OCI-LY1 (cell line): ENCODE results near the gene DNAJC24.

Experiments used
- H2AFZ ChIP-seq: fragments of 200-600 bp; sonication (generic), shearing (Covaris generic); 2 replicates; pipeline ENCODE4 v1.6.0; 2014; ENCODE audit warnings: antibody characterized with exemption, mild to moderate bottlenecking, low read length
- H3F3A ChIP-seq: fragments of 200-600 bp; sonication (generic), shearing (Covaris generic); 2 replicates; pipeline ENCODE4 v1.6.0; 2014; ENCODE audit warnings: mild to moderate bottlenecking, antibody characterized with exemption, low read length, moderate library complexity; ENCODE audit not compliant: insufficient read depth
- H3K27ac ChIP-seq: fragments of 200-600 bp; sonication (generic); 2 replicates; pipeline ENCODE4 v1.5.1; 2014; ENCODE audit warnings: low read length, mixed run types, mild to moderate bottlenecking, low read depth; ENCODE audit not compliant: poor library complexity, severe bottlenecking
- H3K27me3 ChIP-seq: fragments of 200-600 bp; sonication (generic); 2 replicates; pipeline ENCODE4 v1.6.0; 2014; ENCODE audit warnings: antibody characterized with exemption, mild to moderate bottlenecking, low read length, moderate library complexity; ENCODE audit not compliant: insufficient read depth
- H3K36me3 ChIP-seq: fragments of 200-600 bp; sonication (generic); 2 replicates; pipeline ENCODE4 v1.6.1; 2014; ENCODE audit warnings: mild to moderate bottlenecking, antibody characterized with exemption, low read length, moderate library complexity, mixed read lengths; ENCODE audit not compliant: insufficient read depth
- H3K4me1 ChIP-seq: fragments of 200-600 bp; sonication (generic); 2 replicates; pipeline ENCODE4 v1.5.1; 2014; ENCODE audit warnings: mild to moderate bottlenecking, low read length, moderate library complexity; ENCODE audit not compliant: insufficient read depth, severe bottlenecking
- H3K4me2 ChIP-seq: fragments of 200-600 bp; sonication (generic), shearing (Covaris generic); 2 replicates; pipeline ENCODE4 v1.6.1; 2014; ENCODE audit warnings: low read length
- H3K4me3 ChIP-seq: fragments of 200-600 bp; sonication (generic); 2 replicates; pipeline ENCODE4 v1.5.1; 2014; ENCODE audit warnings: low read length, low read depth, mild to moderate bottlenecking, mixed read lengths; ENCODE audit not compliant: poor library complexity, severe bottlenecking
- H3K79me2 ChIP-seq: fragments of 200-600 bp; shearing (Covaris generic); 2 replicates; pipeline ENCODE4 v1.6.1; 2016; ENCODE audit warnings: mixed run types, low read length, mixed read lengths; ENCODE audit not compliant: insufficient read depth
- H3K9ac ChIP-seq: fragments of 200-600 bp; sonication (generic), shearing (Covaris generic); 2 replicates; pipeline ENCODE4 v1.6.1; 2014; ENCODE audit warnings: mild to moderate bottlenecking, low read length, mixed read lengths
- H3K9me2 ChIP-seq: fragments of 200-600 bp; sonication (generic), shearing (Covaris generic); 2 replicates; pipeline ENCODE4 v1.6.1; 2014; ENCODE audit warnings: low read depth, mild to moderate bottlenecking, low read length, mixed read lengths
- H3K9me3 ChIP-seq: fragments of 200-600 bp; shearing (Covaris generic); 2 replicates; pipeline ENCODE4 v1.6.1; 2014; ENCODE audit warnings: low read length, mixed read lengths
- H4K20me1 ChIP-seq: fragments of 200-600 bp; sonication (generic), shearing (Covaris generic); 2 replicates; pipeline ENCODE4 v1.6.0; 2016; ENCODE audit warnings: mild to moderate bottlenecking, low read length; ENCODE audit not compliant: insufficient read depth
- CTCF ChIP-seq: fragments of 200-600 bp; sonication (generic), shearing (Covaris generic); IDR thresholded peaks from 2 replicates; pipeline ENCODE4 v1.5.1; 2017; ENCODE audit warnings: mild to moderate bottlenecking, antibody characterized with exemption, low read length, moderate library complexity, mixed read lengths
- EZH2 ChIP-seq: fragments of 200-600 bp; sonication (generic), shearing (Covaris generic); IDR thresholded peaks from 2 replicates; pipeline ENCODE4 v1.8.0; 2017; ENCODE audit warnings: borderline replicate concordance, mixed run types, mild to moderate bottlenecking, antibody characterized with exemption, low read length, moderate library complexity, mixed read lengths

Gene DNAJC24

GRCh38 chr11:31437742-31438435 is 68.2 kb downstream of the DNAJC24 start:
- Histone ChIP-seq H3K4me3 (no peak overlapping the region), H3K27ac (no peak overlapping the region), H4K20me1 (no peaks in the 10 kb centered on the region), H3K4me2 (no peak overlapping the region), H3K79me2 (no peaks in the 10 kb centered on the region), H3K9ac (no peak overlapping the region), H2AFZ (no peak overlapping the region), H3K9me3 (no peaks in the 10 kb centered on the region), H3K4me1 (no peaks in the 10 kb centered on the region), H3K27me3 (no peaks in the 10 kb centered on the region), H3F3A (no peaks in the 10 kb centered on the region), H3K36me3 (no peaks in the 10 kb centered on the region), H3K9me2 (no peaks in the 10 kb centered on the region)
- no peak for TF ChIP-seq EZH2
- no peak for TF ChIP-seq CTCF

- Histone ChIP-seq H3K79me2 (no peaks in the 10 kb centered on the region), H3K27ac (no peak overlapping the region)
- no peak for TF ChIP-seq EZH2
- no peak for TF ChIP-seq CTCF
Observed at GRCh38 chr11:31441296-31441695, 71.6 kb downstream of the DNAJC24 start.

GRCh38 chr11:31442086-31442485 is 72.4 kb downstream of the DNAJC24 start:
- Histone ChIP-seq H4K20me1 (no peaks in the 10 kb centered on the region), H3K27me3 (no peaks in the 10 kb centered on the region), H3K36me3 (0 out of 2 replicates have a peak, but pooled peaks cover under 1% of the 10 kb centered on the region), H3K4me3 (no peak overlapping the region), H3K9me2 (no peaks in the 10 kb centered on the region), H2AFZ (no peak overlapping the region), H3K4me2 (no peak overlapping the region), H3K27ac (no peak overlapping the region), H3K4me1 (no peaks in the 10 kb centered on the region), H3F3A (no peaks in the 10 kb centered on the region), H3K79me2 (no peaks in the 10 kb centered on the region), H3K9me3 (no peaks in the 10 kb centered on the region), H3K9ac (no peak overlapping the region)
- TF ChIP-seq EZH2 = no peak
- no peak for TF ChIP-seq CTCF

More at GRCh38 chr11:31441296-31441695, 71.6 kb downstream of the DNAJC24 start:
- Histone ChIP-seq H4K20me1 (no peaks in the 10 kb centered on the region), H3K9me3 (no peaks in the 10 kb centered on the region), H3K4me2 (no peak overlapping the region), H3K4me3 (no peak overlapping the region), H3K4me1 (no peaks in the 10 kb centered on the region), H3K36me3 (no peaks in the 10 kb centered on the region), H3F3A (no peaks in the 10 kb centered on the region), H3K9me2 (no peaks in the 10 kb centered on the region), H2AFZ (no peak overlapping the region), H3K27me3 (no peaks in the 10 kb centered on the region), H3K9ac (no peak overlapping the region)
